ENCODE measurements around the gene SYNE2.

Gene SYNE2

DNA sequence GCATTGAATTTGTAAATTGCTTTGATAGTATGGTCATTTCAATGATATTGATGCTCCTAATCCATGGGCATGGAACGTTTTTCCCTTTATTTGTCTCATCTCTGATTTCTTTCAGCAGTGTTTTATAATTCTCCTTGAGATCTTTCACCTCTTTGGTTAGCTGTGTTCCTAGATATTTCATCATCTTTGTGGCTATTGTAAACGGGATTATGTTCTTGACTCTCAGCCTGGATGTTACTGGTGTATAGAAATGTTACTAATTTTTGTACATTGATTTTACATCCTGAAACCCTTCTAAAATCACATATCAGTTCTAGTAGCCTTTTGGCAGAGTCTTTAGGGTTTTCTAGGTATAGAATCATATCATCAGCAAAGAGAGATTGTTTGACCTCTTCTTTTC, 52.6 kb downstream of the SYNE2 start:
- H3K4me1 ChIP-seq (ENCODE audit: control insufficient read depth in 1 of 2, insufficient read depth in 1 of 2, low read depth in 1 of 2, low read length in 1 of 2) = peaks cover 18% of the 10 kb centered on the region in 2 experiments
- no peak overlapping the region for H3K4me3 ChIP-seq (ENCODE audit: low read depth in 1 of 2, low read length in 1 of 2)
- H3K27ac ChIP-seq = no peak overlapping the region
- no peaks in the 10 kb centered on the region for H3K9me3 ChIP-seq
- TF ChIP-seq, protein P1, sequence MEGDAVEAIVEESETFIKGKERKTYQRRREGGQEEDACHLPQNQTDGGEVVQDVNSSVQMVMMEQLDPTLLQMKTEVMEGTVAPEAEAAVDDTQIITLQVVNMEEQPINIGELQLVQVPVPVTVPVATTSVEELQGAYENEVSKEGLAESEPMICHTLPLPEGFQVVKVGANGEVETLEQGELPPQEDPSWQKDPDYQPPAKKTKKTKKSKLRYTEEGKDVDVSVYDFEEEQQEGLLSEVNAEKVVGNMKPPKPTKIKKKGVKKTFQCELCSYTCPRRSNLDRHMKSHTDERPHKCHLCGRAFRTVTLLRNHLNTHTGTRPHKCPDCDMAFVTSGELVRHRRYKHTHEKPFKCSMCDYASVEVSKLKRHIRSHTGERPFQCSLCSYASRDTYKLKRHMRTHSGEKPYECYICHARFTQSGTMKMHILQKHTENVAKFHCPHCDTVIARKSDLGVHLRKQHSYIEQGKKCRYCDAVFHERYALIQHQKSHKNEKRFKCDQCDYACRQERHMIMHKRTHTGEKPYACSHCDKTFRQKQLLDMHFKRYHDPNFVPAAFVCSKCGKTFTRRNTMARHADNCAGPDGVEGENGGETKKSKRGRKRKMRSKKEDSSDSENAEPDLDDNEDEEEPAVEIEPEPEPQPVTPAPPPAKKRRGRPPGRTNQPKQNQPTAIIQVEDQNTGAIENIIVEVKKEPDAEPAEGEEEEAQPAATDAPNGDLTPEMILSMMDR (IDR thresholded peaks at IDR 0.05) = no peak
- H3K27me3 ChIP-seq = peaks cover 63% of the 10 kb centered on the region
- peaks cover 10% of the 10 kb centered on the region for H3K36me3 ChIP-seq

DNA sequence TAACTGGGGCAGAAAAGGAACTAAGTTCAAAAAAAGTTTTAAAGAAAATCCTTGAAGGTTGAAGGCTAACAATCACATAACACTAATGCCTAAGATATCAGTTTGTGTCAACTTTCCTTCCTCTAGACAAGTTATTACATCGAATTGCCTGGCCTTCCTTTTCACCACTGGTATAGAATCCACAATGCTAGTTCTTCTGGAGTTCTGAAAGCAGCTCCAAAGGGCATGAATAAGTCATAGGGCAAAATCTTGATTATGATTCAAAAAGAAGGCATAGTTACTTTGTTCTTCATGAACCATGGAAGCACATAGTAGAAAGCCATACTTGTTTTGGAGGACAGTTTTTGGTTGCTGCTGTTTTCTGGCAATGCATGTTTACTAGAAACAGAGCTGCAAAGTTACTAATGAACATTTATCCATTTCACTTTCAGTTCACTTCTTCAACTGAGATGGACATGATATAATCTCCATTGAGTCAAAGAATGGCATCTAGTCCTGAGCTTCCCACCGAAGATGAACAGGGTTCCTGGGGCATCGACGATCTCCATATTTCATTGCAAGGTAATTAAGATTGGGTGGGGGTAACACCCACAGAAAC, 56.0 kb downstream of the SYNE2 start:
- H3K4me1 ChIP-seq (ENCODE audit: control insufficient read depth in 1 of 2, insufficient read depth in 1 of 2, low read depth in 1 of 2, low read length in 1 of 2) = no peaks in the 10 kb centered on the region
- H3K9me3 ChIP-seq = no peaks in the 10 kb centered on the region
- peaks cover 62% of the 10 kb centered on the region for H3K27me3 ChIP-seq
- TF ChIP-seq, protein P1 (IDR thresholded peaks at IDR 0.05) = no peak
- no peak overlapping the region for H3K27ac ChIP-seq
- no peak overlapping the region for H3K4me3 ChIP-seq (ENCODE audit: low read depth in 1 of 2, low read length in 1 of 2)
- peaks cover 10% of the 10 kb centered on the region for H3K36me3 ChIP-seq

DNA sequence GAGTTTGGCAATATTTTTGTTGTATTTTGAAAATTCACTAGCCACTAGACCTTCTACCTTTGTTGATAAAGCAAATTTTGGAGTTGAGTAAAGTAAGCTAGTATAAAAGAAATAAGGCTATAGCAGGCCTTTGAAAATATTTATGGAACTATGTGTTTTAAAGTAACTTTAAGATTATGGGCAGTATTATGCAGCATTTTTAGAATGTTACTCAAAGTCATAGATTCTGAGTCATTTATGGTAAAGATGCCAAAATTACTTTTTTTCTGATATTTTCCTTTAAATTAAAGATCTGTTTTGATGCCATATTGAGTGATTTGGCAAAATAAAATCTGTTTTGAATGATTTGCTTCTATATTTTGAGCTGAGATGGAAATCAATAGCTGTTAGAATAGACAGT, 57.2 kb downstream of the SYNE2 start:
- peaks cover 61% of the 10 kb centered on the region for H3K27me3 ChIP-seq
- TF ChIP-seq, protein P1 (IDR thresholded peaks at IDR 0.05) = no peak

DNA sequence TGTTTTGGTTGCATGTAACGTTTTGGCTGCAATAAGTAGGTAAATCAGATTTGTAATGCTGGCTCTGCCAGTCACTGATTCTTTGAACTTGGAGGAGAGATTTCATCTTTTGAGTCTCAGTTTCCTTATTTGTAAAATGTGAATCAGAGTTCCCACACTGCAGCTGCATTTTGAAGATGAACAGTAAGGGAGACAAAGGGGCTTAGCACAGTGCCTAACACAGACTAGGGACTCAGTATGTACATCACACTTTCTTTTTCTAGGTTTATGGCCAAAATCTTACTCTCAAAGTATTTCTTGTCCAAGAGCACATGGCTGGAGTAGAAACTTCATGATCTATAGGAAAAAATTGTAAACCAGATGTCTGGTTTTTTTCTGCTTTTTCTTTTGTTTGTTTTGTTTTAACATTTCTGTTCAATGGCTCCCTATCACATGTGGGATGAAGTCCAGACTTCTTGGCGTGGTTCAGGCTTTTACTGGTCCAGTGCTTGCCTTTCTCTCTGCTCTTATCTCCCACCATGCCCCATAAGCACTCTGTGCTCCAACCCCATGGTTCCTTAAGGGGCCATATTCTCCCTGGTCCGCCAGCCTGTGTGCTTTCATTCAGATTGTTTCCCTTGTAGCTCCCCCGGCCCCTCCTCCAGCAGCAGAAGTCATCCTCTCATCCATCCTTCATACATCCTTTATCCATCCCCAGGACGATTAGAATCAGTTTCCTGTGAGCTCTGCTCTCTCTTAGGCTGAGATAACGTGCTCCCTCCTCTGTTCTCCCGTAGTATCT, 58.0 kb downstream of the SYNE2 start:
- TF ChIP-seq, protein P1 (IDR thresholded peaks at IDR 0.05) = no peak
- no peak overlapping the region for H3K27ac ChIP-seq
- no peaks in the 10 kb centered on the region for H3K4me1 ChIP-seq (ENCODE audit: control insufficient read depth in 1 of 2, insufficient read depth in 1 of 2, low read depth in 1 of 2, low read length in 1 of 2)
- H3K9me3 ChIP-seq = no peaks in the 10 kb centered on the region
- peaks cover 10% of the 10 kb centered on the region for H3K36me3 ChIP-seq
- no peak overlapping the region for H3K4me3 ChIP-seq (ENCODE audit: low read depth in 1 of 2, low read length in 1 of 2)
- peaks cover 59% of the 10 kb centered on the region for H3K27me3 ChIP-seq

More for the DNA sequence above, 57.2 kb downstream of the SYNE2 start:
- no peak overlapping the region for H3K4me3 ChIP-seq (ENCODE audit: low read depth in 1 of 2, low read length in 1 of 2)
- H3K36me3 ChIP-seq = peaks cover 10% of the 10 kb centered on the region
- no peaks in the 10 kb centered on the region for H3K9me3 ChIP-seq
- H3K27ac ChIP-seq = no peak overlapping the region
- no peaks in the 10 kb centered on the region for H3K4me1 ChIP-seq (ENCODE audit: control insufficient read depth in 1 of 2, insufficient read depth in 1 of 2, low read depth in 1 of 2, low read length in 1 of 2)

DNA sequence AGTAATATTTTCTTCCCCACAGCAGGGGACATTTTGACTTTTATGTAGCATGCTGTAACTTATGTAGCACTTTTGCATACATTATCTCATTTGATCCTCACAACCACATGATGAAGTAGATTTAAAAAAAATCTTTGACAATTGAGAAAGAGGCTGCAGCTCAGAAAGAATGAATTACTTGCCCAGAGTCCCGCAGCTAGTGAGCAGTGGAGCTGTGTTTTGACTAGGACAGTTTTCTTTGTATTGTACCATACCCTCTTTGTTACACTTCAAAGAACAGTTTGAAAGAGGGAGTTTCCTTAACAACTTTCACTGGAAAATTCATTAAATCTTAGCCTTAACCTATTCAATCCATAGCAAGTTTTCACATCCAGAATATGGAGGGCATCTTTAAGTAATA, 58.6 kb downstream of the SYNE2 start:
- no peaks in the 10 kb centered on the region for H3K9me3 ChIP-seq
- no peaks in the 10 kb centered on the region for H3K4me1 ChIP-seq (ENCODE audit: control insufficient read depth in 1 of 2, insufficient read depth in 1 of 2, low read depth in 1 of 2, low read length in 1 of 2)
- peaks cover 10% of the 10 kb centered on the region for H3K36me3 ChIP-seq
- H3K4me3 ChIP-seq (ENCODE audit: low read depth in 1 of 2, low read length in 1 of 2) = no peak overlapping the region
- TF ChIP-seq, protein P1 (IDR thresholded peaks at IDR 0.05) = no peak
- peaks cover 53% of the 10 kb centered on the region for H3K27me3 ChIP-seq
- H3K27ac ChIP-seq = no peak overlapping the region
